HG03442 (cell line): ENCODE measurements around the gene POC1A.

ENCODE experiments used
- ATAC-seq: cut with Tn5 transposase; IDR thresholded peaks from one replicate; pipeline ENCODE4 v1.9.1; 2021; ENCODE audit warnings: mild to moderate bottlenecking, moderate library complexity; ENCODE audit not compliant: unreplicated experiment

POC1A gene

GRCh38 chr3:52154135-52155094 lies at the start of gene POC1A:
Gene POC1A (minus strand): TSS chr3:52154423. CDS start chr3:52154372, 51 bp downstream.
- ATAC-seq = peak; percentile 82

- ATAC-seq = no peak
These were observed 49.5 kb upstream of the POC1A start for GRCh38 chr3:52203701-52204100.

- no peak for ATAC-seq
These were observed 48.3 kb upstream of the POC1A start for GRCh38 chr3:52202384-52203077.

GRCh38 chr3:52200981-52201679 lies 46.9 kb upstream of the POC1A start:
- ATAC-seq = no peak

- ATAC-seq = no peak
These were observed 44.7 kb upstream of the POC1A start for GRCh38 chr3:52198643-52199608.

GRCh38 chr3:52197842-52198625 lies 43.8 kb upstream of the POC1A start, which contains the start of gene ALAS1:
Gene ALAS1 (plus strand): TSS chr3:52198160. CDS start chr3:52199242, 1,082 bp downstream.
- peak; percentile 76 for ATAC-seq

- no peak for ATAC-seq
These were observed 43.2 kb upstream of the POC1A start for GRCh38 chr3:52197499-52197841.

- ATAC-seq = no peak
These were observed 42.8 kb upstream of the POC1A start for GRCh38 chr3:52196977-52197376.

GRCh38 chr3:52195823-52196331 lies 41.7 kb upstream of the POC1A start:
- no peak for ATAC-seq

GRCh38 chr3:52195291-52195597 lies 41.0 kb upstream of the POC1A start:
- ATAC-seq = no peak

- ATAC-seq = no peak
These were observed 40.5 kb upstream of the POC1A start for GRCh38 chr3:52194485-52195290.

- ATAC-seq = no peak
These were observed 38.8 kb upstream of the POC1A start for GRCh38 chr3:52193065-52193464.

- ATAC-seq = no peak
These were observed 37.4 kb upstream of the POC1A start for GRCh38 chr3:52191663-52192062.

GRCh38 chr3:52190294-52191074 lies 36.3 kb upstream of the POC1A start:
- ATAC-seq = no peak

GRCh38 chr3:52188556-52188955 lies 34.3 kb upstream of the POC1A start:
- no peak for ATAC-seq

GRCh38 chr3:52186729-52187128 lies 32.5 kb upstream of the POC1A start:
- no peak for ATAC-seq

- no peak for ATAC-seq
These were observed 31.6 kb upstream of the POC1A start for GRCh38 chr3:52185837-52186236.

- ATAC-seq = no peak
These were observed 31.1 kb upstream of the POC1A start for GRCh38 chr3:52185311-52185710.
